Breast epithelium (tissue), 4 donors: ENCODE data around the gene INHBE. TPM values are rescaled to one million over a fixed set of nuclear protein-coding genes. Genes with fewer than 3 reads are reported as not detected.

ENCODE experiments used
- DNase-seq, 2 donors: peaks; one replicate each; pipeline ENCODE4 v3.0.0-alpha.2; 2019; ENCODE audit warnings: low spot score in 2 of 2
- H3K27ac ChIP-seq, 2 donors: fragments of 200-600 bp; sonication (generic) in 1 of 2; one replicate each; pipeline ENCODE4 v1.5.1; 2016 to 2019; ENCODE audit warnings: mild to moderate bottlenecking in 1 of 2
- H3K27me3 ChIP-seq, 2 donors: fragments of 200-600 bp; sonication (generic) in 1 of 2; one replicate each; pipeline versions ENCODE4 v1.5.1 to v1.6.0; 2017 to 2019; ENCODE audit warnings: control low read depth in 1 of 2, mild to moderate bottlenecking in 1 of 2
- H3K36me3 ChIP-seq: fragments of 200-600 bp; one replicate; pipeline ENCODE4 v1.5.1; 2019
- H3K4me1 ChIP-seq, 2 donors: fragments of 200-600 bp; sonication (generic); one replicate each; pipeline ENCODE4 v1.5.1; 2016 to 2019; ENCODE audit warnings: control low read depth in 1 of 2
- H3K4me3 ChIP-seq, 3 donors: fragments of 200-600 bp; sonication (generic); 1 replicate in 2 of 3; 2 replicates in 1 of 3; pipeline ENCODE4 v1.5.1; 2016 to 2019; ENCODE audit warnings: mild to moderate bottlenecking in 3 of 3, moderate library complexity in 2 of 3
- H3K9me3 ChIP-seq, 2 donors: fragments of 200-600 bp; sonication (generic) in 1 of 2; one replicate each; pipeline ENCODE4 v1.5.1; 2016 to 2019; ENCODE audit warnings: control low read depth in 1 of 2
- POLR2A ChIP-seq: fragments of 450-650 bp; IDR thresholded peaks from one replicate; pipeline ENCODE4 v1.6.1; 2016; ENCODE audit warnings: antibody characterized with exemption, mild to moderate bottlenecking, moderate library complexity
- POLR2AphosphoS5 ChIP-seq, 3 donors: sonication (generic); formaldehyde crosslinking; IDR thresholded peaks; one replicate each; pipeline ENCODE4 v1.6.1; 2017; ENCODE audit warnings: antibody characterized with exemption in 3 of 3
- intact Hi-C: fragments of 100-400 bp; cut with DNase I; formaldehyde crosslinking; loops from one replicate; pipeline ENCODE4 v1.15.1; 2023; ENCODE audit warnings: low total_unique reads
- total RNA-seq, 3 donors: library from RNA; depleted of rRNA; stranded (reverse); fragments of >200 nt; gene quantifications; one replicate each; pipeline ENCODE4 v1.1.0, GENCODE V29; 2016
- TF ChIP-seq, protein P1 (sequence below), 3 donors: fragments of 450-650 bp; IDR thresholded peaks; one replicate each; pipeline ENCODE4 v1.5.1; 2016 to 2017; ENCODE audit warnings: antibody characterized with exemption in 3 of 3, mild to moderate bottlenecking in 3 of 3, moderate library complexity in 3 of 3

INHBE gene
- total RNA-seq, 3 donors from 2014 or later: not detected

DNA sequence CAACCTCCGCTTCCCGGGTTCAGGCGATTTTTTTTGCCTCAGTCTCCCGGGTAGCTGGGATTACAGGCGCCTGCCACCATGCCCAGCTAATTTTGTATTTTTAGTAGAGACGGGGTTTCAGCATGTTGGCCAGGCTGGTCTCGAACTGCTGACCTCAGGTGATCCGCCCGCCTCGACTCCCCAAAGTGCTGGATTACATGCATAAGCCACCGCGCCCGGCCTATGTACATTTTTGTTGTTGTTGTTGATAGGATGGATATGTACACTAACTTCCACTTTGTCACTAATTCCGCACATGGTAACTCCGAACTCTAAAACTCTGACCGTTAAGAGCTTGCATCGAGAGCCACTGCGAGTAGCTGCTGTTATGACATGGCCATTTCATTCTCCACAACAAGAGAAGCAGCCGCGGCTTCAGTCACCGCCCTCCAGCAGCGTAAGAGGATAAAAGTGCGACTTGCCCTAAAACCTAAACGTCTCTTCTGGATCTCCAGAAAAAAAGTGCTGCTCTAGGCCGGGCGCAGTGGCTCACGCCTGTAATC lies 32.0 kb downstream of the INHBE start:
- Histone ChIP-seq H3K36me3 (no peaks in the 10 kb centered on the region), H3K4me1 (peaks cover 0 to 12% of the 10 kb centered on the region in 2 donors), H3K4me3 (peak overlapping the region; percentile 74 to 100 (median 95)), H3K9me3 (no peaks in the 10 kb centered on the region), H3K27me3 (no peaks in the 10 kb centered on the region), H3K27ac (no peak overlapping the region)
- intact Hi-C loops: no loop called here
- TF ChIP-seq, protein P1, sequence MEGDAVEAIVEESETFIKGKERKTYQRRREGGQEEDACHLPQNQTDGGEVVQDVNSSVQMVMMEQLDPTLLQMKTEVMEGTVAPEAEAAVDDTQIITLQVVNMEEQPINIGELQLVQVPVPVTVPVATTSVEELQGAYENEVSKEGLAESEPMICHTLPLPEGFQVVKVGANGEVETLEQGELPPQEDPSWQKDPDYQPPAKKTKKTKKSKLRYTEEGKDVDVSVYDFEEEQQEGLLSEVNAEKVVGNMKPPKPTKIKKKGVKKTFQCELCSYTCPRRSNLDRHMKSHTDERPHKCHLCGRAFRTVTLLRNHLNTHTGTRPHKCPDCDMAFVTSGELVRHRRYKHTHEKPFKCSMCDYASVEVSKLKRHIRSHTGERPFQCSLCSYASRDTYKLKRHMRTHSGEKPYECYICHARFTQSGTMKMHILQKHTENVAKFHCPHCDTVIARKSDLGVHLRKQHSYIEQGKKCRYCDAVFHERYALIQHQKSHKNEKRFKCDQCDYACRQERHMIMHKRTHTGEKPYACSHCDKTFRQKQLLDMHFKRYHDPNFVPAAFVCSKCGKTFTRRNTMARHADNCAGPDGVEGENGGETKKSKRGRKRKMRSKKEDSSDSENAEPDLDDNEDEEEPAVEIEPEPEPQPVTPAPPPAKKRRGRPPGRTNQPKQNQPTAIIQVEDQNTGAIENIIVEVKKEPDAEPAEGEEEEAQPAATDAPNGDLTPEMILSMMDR (IDR thresholded peaks at IDR 0.05): no peak
- no peak for TF ChIP-seq POLR2A
- no peak for TF ChIP-seq POLR2AphosphoS5 (IDR thresholded peaks at IDR 0.05)
- DNase-seq: no peak

DNA sequence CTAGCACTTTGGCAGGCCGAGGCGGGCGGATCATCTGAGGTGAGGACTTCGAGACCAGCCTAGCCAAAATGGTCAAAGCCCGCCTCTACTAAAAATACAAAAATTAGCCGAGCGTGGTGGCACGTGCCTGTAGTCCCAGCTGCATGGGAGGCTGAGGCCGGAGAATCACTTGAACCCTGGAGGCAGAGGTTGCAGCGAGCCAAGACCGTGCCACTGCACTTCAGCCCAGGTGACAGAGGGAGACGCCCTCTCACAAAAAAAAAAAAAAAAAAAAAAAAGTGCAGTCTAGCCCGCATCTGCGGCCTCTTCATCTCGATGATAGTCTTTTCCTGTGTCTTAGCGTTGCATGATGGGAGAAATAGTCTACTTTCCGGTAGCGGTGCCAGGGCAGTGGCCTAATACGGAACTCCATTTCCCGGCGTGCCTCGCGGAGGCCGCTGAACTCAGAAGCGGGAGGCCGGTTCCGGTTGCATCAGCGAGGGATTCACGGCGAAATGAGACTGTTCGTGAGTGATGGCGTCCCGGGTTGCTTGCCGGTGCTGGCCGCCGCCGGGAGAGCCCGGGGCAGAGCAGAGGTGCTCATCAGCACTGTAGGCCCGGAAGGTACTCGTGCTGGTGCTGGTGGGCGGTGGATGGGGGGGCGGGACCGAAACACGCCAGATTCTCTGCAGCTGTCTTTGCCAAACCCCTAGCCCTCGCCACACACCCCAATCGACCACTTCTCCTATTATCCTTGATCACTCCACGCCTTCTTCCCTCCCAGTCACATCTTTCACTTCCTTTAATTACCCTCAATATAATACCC lies 32.7 kb downstream of the INHBE start, which contains the start of gene MARS1:
Gene MARS1, plus strand, starts transcription at position 472 of the 805 bp plus-strand sequence. Its CDS starts 23 bp downstream, at position 495.
- TF ChIP-seq POLR2AphosphoS5 (IDR thresholded peaks at IDR 0.05): peak; percentile 77 to 86 (median 83)
- TF ChIP-seq, protein P1 (IDR thresholded peaks at IDR 0.05): peak in 1 of 3 donors; percentile 19
- no peak for TF ChIP-seq POLR2A
- H3K27ac ChIP-seq: peak within 1 kb of the TSS; percentile 83 to 89

DNA sequence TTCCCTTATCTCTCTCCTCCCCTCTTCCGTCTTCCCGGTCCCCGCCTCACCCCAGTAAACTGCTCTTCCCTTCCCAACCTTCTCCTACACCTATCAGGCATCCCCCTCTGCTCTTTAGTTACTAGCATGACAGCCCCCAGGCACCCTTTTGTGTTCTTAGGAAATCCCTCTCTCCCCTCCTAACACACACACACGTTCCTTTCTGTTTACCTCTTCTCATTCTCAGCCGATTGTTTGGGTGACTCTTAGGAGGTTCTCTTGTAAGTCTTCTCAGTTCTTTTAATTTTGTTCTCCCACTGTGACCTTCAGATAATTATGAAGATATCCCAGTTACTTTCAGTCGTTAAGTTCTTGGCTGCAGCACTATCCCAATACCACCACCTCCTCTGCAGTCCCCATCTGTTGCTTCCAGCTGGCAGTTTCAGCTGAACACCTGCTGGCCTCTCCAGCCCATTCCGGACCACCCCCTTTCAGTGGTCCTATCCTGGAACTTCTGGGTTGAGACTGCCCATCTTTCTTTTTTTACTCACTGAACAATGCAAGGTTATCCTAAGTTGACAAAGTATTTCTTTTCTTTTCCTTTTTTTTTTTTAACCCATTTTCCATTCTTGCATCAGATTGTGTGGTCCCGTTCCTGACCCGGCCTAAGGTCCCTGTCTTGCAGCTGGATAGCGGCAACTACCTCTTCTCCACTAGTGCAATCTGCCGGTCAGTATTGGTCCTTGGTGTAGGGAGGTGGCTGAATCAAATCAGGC lies 33.5 kb downstream of the INHBE start:
- Histone ChIP-seq H3K4me1 (peaks cover 0 to 12% of the 10 kb centered on the region in 2 donors), H3K36me3 (no peaks in the 10 kb centered on the region), H3K9me3 (no peaks in the 10 kb centered on the region), H3K27ac (peak overlapping the region; percentile 83 to 89), H3K4me3 (peak overlapping the region; percentile 74 to 100 (median 95)), H3K27me3 (no peaks in the 10 kb centered on the region)
- no peak for TF ChIP-seq POLR2A
- no peak for TF ChIP-seq POLR2AphosphoS5 (IDR thresholded peaks at IDR 0.05)
- TF ChIP-seq, protein P1 (IDR thresholded peaks at IDR 0.05): no peak
- no peak for DNase-seq
- intact Hi-C loops: no loop called here

More for the DNA sequence above, 32.7 kb downstream of the INHBE start, which contains the start of gene MARS1:
- Histone ChIP-seq H3K27me3 (no peaks in the 10 kb centered on the region), H3K4me1 (peaks cover 0 to 12% of the 10 kb centered on the region in 2 donors), H3K36me3 (no peaks in the 10 kb centered on the region), H3K9me3 (no peaks in the 10 kb centered on the region), H3K4me3 (peak within 1 kb of the TSS; percentile 74 to 100 (median 95))
- intact Hi-C loops: no loop called here
- DNase-seq: peak; percentile 91 to 93

DNA sequence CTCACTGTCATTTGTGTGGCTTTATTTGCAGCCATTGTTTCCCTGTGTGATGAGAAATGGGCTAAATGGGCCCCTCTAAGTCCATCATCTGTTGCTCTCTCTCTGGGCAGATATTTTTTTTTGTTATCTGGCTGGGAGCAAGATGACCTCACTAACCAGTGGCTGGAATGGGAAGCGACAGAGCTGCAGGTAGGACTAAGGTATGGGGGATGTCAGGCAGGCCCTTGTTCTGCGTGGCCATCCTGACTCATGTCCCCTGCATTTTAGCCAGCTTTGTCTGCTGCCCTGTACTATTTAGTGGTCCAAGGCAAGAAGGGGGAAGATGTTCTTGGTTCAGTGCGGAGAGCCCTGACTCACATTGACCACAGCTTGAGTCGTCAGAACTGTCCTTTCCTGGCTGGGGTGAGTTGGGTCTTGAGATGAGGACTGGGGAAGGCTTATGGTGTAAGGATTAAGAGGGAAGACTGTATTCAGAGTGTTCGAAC lies 34.1 kb downstream of the INHBE start:
- DNase-seq: no peak
- no peak overlapping the region for H3K27ac ChIP-seq
- H3K9me3 ChIP-seq: no peaks in the 10 kb centered on the region
- peaks cover 0 to 12% of the 10 kb centered on the region in 2 donors for H3K4me1 ChIP-seq
- TF ChIP-seq, protein P1 (IDR thresholded peaks at IDR 0.05): no peak
- no peak for TF ChIP-seq POLR2A
- no peak for TF ChIP-seq POLR2AphosphoS5 (IDR thresholded peaks at IDR 0.05)
- H3K36me3 ChIP-seq: no peaks in the 10 kb centered on the region
- no peaks in the 10 kb centered on the region for H3K27me3 ChIP-seq
- peak overlapping the region in 2 of 3 donors; percentile 95 to 100 for H3K4me3 ChIP-seq
- intact Hi-C loops: no loop called here
